ENCODE measurements around the gene DPT. TPM values are rescaled to one million over a fixed set of nuclear protein-coding genes. Genes with fewer than 3 reads are reported as not detected.

The DPT gene
- total RNA-seq, 4 donors from 2014 or later = 95.3 to 190 (median 138) TPM

- no peak overlapping the region for H3K27ac ChIP-seq (replicated peaks in 1 of 4)
- H3K36me3 ChIP-seq = no peaks in the 10 kb centered on the region
- no peak for DNase-seq (ENCODE audit: extremely low spot score)
- H3K4me1 ChIP-seq = peaks cover 0 to 5% (median 0%) of the 10 kb centered on the region in 4 donors
- H3K9me3 ChIP-seq = no peaks in the 10 kb centered on the region
- H3K4me3 ChIP-seq = no peak overlapping the region
- TF ChIP-seq EP300 (IDR thresholded peaks at IDR 0.05) (no peak), POLR2AphosphoS5 (IDR thresholded peaks at IDR 0.05) (no peak), CTCF (IDR thresholded peaks at IDR 0.05) (no peak), POLR2A (IDR thresholded peaks at IDR 0.05; ENCODE audit: low read depth) (no peak)
- H3K27me3 ChIP-seq = no peaks in the 10 kb centered on the region
- intact Hi-C loops (cut with DNase I) = no loop called here
- 93% methylated on average over 1 of the region's 1 CpG for WGBS
Measured at GRCh38 chr1:168672278-168672677, 56.7 kb downstream of the DPT start.

- H3K4me3 ChIP-seq = no peak overlapping the region
- no peak for DNase-seq (ENCODE audit: extremely low spot score)
- no peaks in the 10 kb centered on the region for H3K9me3 ChIP-seq
- H3K27ac ChIP-seq (replicated peaks in 1 of 4) = no peak overlapping the region
- peaks cover 0 to 5% (median 0%) of the 10 kb centered on the region in 4 donors for H3K4me1 ChIP-seq
- H3K36me3 ChIP-seq = no peaks in the 10 kb centered on the region
- no peaks in the 10 kb centered on the region for H3K27me3 ChIP-seq
- intact Hi-C loops (cut with DNase I) = no loop called here
- no peak for TF ChIP-seq POLR2AphosphoS5 (IDR thresholded peaks at IDR 0.05)
Measured at GRCh38 chr1:168671782-168672181, 57.2 kb downstream of the DPT start.

DNA sequence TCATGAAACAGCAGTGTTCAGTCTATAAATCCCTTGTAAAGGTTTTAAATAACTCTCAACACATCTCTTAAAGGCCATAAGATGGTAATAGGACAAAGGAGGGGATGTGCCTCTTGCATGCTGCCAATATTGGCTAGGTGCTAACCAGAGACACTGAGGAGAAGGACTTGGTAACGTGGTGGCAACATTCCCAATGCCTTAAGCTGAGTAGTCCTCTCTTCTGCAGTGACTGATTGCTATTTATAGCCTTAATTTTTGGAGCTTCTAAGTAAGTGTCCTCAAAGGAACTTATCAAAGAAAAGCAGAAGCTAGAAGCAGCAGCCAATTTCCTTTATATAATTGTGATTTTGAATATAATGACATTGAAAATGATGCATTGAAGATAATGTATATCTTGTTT lies 63.0 kb downstream of the DPT start:
- H3K9me3 ChIP-seq = no peaks in the 10 kb centered on the region
- H3K27me3 ChIP-seq = no peaks in the 10 kb centered on the region
- 82% methylated on average over 1 of the region's 1 CpG for WGBS
- no peak for DNase-seq (ENCODE audit: extremely low spot score)
- H3K36me3 ChIP-seq = no peaks in the 10 kb centered on the region
- TF ChIP-seq POLR2AphosphoS5 (IDR thresholded peaks at IDR 0.05) = no peak
- TF ChIP-seq EP300 (IDR thresholded peaks at IDR 0.05) = no peak
- no peak for TF ChIP-seq POLR2A (IDR thresholded peaks at IDR 0.05; ENCODE audit: low read depth)
- TF ChIP-seq CTCF (IDR thresholded peaks at IDR 0.05) = no peak
- no peaks in the 10 kb centered on the region for H3K4me1 ChIP-seq
- no peak overlapping the region for H3K27ac ChIP-seq (replicated peaks in 1 of 4)
- intact Hi-C loops (cut with DNase I) = no loop called here
- no peak overlapping the region for H3K4me3 ChIP-seq

GRCh38 chr1:168664069-168664834 lies 64.8 kb downstream of the DPT start:
- Histone ChIP-seq H3K9me3 (no peaks in the 10 kb centered on the region), H3K4me1 (no peaks in the 10 kb centered on the region), H3K4me3 (no peak overlapping the region), H3K27me3 (no peaks in the 10 kb centered on the region), H3K27ac (replicated peaks in 1 of 4) (no peak overlapping the region), H3K36me3 (no peaks in the 10 kb centered on the region)
- DNase-seq (ENCODE audit: extremely low spot score) = no peak
- intact Hi-C loops (cut with DNase I) = no loop called here
- no peak for TF ChIP-seq POLR2A (IDR thresholded peaks at IDR 0.05; ENCODE audit: low read depth)
- no peak for TF ChIP-seq POLR2AphosphoS5 (IDR thresholded peaks at IDR 0.05)
- no peak for TF ChIP-seq CTCF (IDR thresholded peaks at IDR 0.05)
- no peak for TF ChIP-seq EP300 (IDR thresholded peaks at IDR 0.05)
- WGBS = 58% methylated on average over 3 of the region's 3 CpGs

GRCh38 chr1:168656485-168656884 lies 72.5 kb downstream of the DPT start:
- Histone ChIP-seq H3K9me3 (no peaks in the 10 kb centered on the region), H3K4me1 (no peaks in the 10 kb centered on the region), H3K27me3 (no peaks in the 10 kb centered on the region), H3K36me3 (no peaks in the 10 kb centered on the region), H3K4me3 (no peak overlapping the region), H3K27ac (replicated peaks in 1 of 4) (no peak overlapping the region)
- 79% methylated on average over 1 of the region's 1 CpG for WGBS
- no peak for TF ChIP-seq POLR2AphosphoS5 (IDR thresholded peaks at IDR 0.05)
- TF ChIP-seq POLR2A (IDR thresholded peaks at IDR 0.05; ENCODE audit: low read depth) = no peak
- no peak for TF ChIP-seq EP300 (IDR thresholded peaks at IDR 0.05)
- TF ChIP-seq CTCF (IDR thresholded peaks at IDR 0.05) = no peak
- intact Hi-C loops (cut with DNase I) = no loop called here
- no peak for DNase-seq (ENCODE audit: extremely low spot score)
